LHCN-M2 (cell line): ENCODE data around the gene AHI1. TPM values are rescaled to one million over a fixed set of nuclear protein-coding genes. Genes with fewer than 3 reads are reported as not detected.
"Not testable (repeated sequence)": the region's sequence is repeated elsewhere in the genome, so short reads cannot be mapped to it uniquely, and the experiment has no call there.

ENCODE experiments used
- DNase-seq: peaks from one replicate; pipeline ENCODE4 v3.0.0-alpha.2; 2012; ENCODE audit warnings: low read depth
- total RNA-seq: library from RNA; depleted of rRNA; stranded (reverse); fragments of >200 nt; gene quantifications from 2 replicates; pipeline ENCODE4 v1.2.3, GENCODE V29; 2014

The AHI1 gene
- total RNA-seq, 1 experiment from 2014 or later, result 30.1 TPM

DNA sequence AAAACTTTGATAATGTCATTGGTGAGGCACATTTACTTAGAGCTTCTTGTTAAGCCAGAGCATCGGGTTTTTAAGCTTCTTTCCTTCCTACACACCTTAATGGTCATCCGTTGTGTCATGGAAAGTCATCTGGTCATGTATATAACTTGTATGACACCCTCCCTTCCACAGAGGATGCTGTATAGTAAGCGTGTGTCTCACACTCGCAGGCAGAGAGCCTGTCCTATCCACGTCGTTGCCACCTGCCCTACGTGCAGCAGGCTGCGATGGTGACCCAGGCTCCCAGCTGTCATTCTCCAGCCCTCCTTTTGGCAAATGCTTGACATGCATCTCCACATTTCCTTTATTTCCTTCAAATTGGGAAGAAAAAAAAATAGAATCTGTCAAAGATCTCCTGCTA is 230.9 kb downstream of the AHI1 start:
- DNase-seq, result no peak

DNA sequence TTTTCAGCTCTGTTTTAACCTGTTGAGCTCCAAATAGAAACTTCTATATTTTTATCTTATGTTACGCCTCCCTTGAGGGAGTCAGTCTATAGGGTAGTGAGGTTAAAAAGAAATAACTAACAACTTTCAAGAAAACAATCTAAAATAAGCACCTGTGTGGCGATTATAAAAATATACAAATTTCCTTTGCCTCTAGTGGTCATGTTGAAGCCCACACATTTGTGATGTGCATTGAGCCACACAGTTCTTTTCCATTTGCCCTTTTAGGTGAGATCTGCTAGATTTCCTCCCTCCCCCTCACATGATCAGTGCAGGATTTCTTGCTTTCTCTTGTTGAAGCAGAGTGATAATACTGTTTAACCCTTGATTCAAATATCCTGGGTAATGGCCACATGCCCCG is 232.3 kb downstream of the AHI1 start:
- no peak for DNase-seq

DNA sequence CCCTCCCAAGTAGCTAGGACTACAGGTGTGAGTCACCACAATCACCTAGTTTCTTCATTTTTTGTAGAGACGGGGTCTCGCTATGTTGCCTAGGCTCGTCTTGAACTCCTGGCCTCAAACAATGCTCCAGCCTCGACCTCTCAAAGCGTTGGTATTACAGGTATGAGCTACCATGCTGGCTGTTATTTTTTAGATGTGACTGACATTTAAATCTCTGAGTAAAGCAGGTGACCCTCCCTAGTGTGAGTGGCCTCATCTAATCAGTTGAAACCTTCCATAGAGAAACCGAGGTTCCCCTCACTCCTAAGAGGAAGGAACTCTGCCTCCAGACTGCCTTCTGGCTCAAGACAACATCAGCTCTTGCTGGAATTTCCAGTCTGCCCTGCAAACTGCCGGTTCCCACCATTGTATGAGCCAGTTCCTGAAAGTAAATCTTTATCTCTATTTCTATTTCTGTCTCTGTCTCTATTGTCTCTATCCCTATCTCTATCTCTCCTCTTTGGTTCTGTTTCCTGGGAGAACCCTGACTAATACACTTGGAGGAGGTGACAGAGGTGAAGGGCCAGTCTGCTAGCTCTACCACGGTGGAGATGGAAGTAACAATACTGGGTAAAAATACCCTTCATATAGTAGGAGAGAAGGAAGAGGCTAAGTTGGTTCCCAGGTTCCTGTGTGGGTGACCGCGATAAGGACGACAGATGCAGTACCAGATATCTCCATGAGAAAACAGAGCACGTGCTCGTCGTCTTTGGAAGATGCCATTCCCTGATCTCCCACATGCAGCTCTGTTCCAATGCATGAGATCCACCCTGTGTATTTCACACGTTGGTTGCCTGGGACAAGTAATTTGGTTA is 235.4 kb downstream of the AHI1 start:
- DNase-seq, result no peak

DNA sequence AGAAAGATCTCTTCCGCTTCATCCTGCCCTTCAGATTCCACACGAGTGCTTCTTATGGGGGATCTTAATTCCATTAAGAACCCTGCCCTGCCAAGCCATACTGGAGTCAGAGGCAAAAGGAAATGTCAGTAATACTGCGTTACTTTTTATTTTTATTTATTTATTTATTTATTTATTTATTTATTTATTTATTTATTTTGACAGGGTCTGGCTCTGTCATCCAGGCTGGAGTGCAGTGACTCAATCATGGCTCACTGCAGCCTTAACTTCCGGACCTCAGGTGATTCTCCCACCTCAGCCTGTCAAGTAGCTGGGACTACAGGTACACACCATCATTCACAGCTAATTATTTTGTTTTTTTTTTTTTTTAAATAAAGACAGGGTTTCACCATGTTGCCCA is 236.9 kb downstream of the AHI1 start:
- no peak for DNase-seq

DNA sequence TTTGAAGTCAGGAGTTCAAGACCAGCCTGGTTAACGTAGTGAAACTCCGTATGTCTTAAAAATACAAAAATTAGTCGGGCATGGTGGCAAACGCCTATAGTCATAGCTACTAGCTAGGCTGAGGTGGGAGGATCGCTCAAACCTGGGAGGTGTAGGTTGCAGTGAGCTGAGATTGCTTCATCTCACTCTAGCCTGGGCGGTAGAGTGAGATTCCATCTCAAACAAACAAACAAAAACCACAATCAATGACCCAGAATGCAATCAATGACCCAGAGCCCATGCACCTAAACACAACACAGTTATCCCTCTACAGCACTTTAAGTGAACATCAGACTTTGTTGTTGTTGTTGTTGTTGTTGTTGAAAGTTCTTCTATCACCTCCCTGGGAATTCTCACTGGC is 238.6 kb downstream of the AHI1 start:
- no peak for DNase-seq

DNA sequence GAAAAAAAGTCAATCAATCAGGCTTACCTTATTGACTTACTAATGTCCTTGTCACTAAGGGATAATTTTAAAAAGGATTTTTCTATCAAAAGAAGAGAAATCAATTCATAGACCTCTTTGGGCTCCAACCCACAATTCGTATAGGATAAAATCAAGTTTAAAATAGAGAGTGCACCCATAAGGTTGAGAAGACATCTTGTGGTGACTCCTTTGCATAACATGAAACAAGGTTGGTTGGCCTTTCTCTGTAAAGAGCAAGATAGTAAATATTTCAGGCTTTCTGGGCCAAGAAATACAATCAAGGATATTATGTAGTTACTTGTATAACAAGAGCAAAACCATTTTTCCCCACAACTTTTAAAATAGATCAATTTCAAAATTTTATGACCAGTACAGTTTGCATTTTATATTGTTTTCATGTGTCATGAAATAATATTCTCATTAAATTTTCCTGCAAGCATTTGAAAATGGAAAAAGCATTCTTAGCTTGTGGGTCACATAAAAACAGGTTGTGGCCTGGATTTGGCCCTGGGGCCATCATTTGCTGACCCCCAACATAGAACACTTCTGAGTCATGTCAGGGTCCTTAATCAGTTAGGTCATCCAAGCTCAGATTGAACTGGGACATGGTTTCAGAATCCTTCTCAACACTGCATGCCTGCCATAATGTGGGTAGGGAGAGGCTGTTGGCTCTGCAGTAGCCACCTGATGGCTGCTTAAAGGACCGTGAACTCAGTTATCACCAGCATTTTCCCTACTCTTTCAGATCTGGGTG is 239.7 kb downstream of the AHI1 start:
- no peak for DNase-seq

DNA sequence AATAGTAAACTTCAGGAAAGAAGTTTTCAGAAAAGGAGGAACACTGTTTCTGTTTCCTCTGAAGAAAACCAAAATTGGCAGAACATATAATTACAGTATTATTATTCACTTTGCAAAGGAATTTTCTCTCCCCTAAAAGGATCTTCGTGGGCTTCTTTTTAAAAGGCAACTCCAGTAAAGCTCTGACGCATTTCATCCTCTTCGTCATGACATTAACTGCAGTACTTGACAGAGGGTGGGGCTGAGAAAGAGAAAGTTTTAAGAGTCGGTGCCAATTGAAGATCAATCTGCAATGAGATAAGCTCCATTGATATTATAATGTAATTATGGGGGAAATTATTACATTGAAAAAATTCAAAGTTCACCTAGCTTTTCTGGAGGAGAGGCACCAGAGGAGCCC is 240.7 kb downstream of the AHI1 start:
- no peak for DNase-seq

DNA sequence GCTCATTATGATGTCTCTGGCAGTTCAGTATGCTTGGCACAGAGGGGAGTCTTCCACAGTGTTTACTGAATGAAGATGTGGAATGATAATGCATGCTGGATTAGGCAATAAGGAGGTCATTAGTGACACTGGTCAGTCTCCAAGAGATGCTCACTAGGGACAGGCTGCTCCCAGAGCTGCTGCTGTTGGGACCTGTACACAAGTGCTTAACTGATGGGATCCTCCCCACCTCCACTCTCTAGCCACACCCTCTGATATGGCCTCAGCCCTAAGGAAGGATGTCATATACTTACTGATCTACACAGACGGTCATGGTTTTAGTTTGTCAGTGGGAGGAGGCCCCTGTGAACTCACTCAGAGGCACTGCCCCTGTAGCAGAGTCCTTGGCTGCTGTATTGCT is 243.1 kb downstream of the AHI1 start:
- DNase-seq, result no peak

DNA sequence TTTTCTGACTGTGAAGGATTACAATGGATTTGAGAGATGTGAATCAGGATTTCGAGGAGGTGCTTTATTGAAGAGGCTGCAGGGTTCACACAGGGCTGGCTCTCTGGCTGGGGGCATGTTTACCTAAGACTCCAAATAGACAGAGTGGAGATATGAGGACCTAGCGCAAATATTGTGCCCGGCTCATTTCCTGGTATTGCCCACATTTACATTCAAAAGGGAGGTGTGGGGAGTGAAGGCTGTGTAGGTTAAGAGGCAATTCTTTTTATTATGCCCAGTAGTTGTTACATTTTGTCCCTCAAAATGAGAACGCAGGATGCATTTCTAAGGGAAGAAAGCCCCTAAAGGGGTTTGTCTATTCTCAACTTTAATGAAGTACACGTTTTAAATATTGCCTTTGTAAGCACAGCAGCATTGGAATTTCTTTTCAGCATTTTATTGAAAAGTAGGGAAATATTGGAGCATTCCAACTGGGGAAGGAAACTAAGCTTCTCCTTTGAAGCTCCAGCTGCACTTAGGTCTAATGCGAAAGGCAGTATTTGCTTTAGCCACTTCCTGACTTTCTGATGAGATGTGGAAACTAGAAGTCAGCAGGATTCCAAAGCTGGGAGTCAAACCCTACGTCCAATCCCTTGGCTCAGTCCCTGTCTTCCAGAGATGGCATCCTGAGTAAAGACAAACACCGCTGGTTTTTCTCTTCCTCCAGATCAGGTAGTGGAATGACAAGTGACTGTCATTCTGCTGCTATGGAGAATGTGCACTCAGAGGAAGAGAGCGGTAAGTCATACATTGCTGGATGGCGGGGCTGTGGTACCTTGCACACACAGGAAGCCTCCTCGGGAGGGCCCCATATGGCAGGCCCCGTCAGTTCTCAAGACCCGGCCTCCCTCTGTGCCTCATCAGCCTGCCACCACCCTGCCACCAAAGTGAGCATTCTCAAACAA is 245.8 kb downstream of the AHI1 start:
- DNase-seq, result no peak

DNA sequence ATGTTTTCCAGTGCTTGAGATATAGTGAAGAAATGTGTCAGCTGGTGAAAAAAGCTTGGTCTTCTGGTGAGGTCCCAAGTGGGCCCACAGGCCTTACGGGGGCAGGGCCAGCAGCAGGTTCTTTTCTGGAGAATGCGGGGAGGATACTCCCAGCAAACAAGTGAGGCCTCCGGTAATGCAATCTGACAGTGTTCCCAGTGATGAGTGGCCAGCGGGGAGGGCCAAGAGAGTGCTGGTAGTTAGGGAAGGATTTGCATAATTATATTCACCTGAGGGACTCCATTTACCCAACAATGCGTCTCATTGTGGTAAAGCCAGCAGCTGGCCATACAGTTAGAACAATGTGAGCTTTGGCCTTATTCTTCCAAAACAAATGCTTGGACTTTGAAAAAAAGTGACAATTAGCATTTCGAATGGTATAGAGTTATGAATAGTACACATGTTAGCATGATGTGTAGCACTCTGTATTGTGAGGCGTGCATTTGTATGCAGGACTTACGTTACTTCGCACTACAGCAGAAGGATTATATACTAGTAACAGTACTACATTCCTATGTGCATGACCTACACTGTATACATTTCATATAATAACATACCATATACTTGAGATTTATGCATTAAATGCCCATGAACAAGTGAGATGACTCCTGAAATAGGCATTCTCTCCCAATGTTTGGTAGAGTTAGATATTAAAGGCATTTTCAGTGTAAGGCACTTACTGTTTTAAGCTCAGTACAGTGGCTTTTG is 246.6 kb downstream of the AHI1 start:
- DNase-seq, result no peak

DNA sequence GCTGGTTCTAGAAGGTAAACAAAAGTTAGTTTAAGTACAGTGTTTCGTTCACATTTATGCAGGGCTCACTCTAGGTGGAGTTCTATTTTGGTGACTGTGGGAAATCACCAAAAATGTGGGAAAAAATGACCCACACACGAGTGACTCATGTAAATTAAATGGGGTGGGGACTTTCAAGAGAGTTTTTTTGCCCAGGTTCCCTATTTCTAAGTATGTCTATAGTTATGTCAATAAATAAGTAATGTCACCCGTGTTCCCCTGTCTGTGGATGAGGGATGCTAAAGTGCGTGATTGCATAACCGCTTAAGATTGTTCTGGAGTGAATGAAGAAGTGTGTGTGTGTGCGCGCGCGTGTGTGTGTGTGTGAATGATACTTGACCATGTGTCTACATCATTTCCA is 247.3 kb downstream of the AHI1 start:
- no peak for DNase-seq

DNA sequence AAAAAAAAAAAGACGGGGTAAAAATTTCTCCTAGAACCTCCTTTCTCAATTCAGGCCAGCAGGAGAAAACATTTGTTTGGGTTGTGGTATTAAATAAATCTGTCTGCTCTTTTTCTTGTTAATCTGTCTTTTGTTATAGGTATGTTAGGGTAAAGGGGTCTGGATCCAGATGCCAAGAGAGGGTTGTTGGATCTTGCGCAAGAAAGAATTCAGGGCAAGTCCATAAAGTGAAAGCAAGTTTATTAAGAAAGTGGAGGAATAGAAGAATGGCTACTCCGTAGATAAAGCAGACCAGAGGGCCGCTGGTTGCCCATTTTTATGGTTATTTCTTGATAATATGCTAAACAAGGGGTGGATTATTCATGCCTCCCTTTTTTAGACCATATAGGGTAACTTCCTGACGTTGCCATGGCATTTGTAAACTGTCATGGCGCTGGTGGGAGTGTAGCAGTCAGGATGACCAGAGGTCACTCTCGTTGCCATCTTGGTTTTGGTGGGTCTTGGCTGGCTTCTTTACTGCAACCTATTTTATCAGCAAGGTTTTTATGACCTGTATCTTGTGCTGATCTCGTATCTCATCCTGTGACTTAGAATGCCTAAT is 251.0 kb downstream of the AHI1 start:
- not testable (repeated sequence) for DNase-seq

DNA sequence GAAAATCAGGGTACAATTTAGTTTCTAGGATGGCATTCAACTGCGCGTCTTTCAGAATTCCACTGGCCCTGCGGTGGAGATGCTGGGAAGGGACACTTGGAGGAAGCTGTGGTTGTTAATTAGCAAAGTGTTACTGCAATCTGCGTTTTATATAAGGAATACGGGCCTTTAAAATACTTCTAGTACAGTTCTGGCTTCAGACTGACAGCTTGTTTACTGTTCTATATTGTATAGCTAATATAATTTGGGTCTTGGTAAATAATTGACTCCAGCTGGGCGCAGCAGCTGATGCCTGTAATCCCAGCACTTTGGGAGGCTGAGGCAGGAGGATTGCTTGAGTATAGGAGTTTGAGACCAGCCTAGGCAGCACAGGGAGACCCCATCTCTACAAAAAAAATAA is 252.7 kb downstream of the AHI1 start:
- no peak for DNase-seq

DNA sequence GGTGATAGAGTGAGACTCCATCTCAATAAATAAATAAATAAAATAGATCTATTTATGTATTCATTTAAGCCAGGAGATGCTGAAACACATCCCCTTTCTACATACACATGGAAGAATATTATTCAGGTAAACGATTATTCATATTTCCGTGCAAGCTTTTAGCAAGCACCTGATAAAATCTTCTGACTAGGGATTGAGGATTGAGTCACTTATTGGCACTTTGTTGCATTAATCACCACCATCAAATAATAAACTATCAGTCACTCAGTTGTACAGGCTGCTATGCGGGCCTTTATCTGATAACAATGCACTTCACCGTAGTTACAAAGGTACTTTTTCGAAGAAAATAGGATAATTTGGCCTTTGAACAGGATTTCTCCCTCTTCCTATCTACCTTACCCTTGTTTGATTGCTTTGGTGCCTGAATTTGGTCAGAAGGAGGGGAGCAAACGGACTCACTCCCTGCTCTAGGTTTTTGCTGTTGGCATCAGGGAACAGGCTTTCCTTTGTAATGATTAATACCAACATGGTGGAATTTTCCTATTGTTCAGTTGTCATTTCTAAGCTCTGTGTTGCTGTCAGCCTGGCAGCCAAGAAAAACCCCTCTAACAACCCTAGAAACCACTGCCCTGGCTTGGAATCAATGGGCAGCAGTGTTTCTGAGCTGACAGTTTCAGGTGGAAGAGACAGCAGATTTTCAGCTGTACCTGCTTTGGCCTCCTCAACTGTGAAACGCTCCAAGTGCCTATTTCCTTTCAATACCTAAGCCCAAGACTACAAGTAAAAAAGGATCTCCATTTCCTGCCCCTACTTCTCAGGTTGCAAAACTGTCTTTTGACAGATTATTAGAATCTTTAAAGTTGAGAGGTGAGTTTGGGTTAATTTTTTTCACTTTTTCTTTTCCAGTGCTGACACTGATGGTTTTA is 253.4 kb downstream of the AHI1 start:
- no peak for DNase-seq

DNA sequence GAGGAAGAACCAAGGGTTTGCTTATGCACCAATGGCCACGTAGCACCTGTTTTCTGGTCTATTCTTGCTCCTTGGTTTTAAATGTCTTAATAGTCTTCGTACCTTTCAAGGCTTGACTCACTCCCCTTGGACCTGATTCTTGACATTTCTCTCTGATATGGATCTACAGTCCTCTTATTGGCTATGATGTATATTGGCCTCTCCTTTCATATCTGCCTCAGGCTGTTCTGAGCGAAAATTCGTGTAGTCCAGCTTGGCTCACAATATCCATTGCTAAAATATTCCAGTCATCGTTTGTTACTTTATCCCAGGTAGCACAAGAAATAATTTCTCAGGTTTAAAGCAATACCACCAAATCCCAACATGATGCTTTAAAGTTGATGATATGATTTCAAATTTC is 256.8 kb downstream of the AHI1 start:
- no peak for DNase-seq

DNA sequence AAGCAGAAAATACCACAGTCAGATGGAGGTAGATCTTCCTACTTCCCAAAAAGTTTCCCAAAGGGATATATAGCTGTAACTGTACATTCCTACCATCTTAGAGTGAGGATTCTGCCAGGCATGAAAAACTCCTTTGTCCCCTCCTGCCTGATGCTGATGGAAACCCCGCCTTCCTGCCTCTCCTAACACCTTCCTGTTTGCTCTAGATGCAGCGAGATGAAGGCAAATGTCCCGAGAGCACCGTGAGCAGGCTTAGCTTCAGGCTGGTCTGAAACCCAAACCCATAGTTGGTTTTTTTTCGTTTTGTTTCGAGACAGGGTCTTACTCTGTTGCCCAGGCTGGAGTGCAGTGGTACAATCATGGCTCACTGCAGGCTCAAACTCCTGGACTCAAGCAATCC is 260.8 kb downstream of the AHI1 start:
- no peak for DNase-seq

DNA sequence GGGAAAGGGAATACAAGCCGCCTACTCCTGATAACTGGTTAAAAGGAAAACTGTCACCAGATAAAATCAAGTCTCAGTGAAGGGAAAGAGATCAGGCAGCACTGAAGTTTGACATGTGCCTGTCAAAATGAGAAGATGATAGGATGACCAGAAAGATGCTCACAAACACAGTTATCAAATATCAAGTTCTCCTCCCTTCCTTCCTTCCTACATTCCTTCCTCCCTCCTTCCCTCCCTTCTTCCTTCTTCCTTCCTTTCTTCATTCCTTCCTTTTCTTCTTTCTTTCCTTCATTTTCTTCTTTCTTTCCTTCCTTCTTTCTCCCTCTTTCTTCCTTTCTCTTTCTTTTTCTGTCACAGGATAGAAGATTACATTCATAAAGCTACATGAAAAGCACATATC is 261.2 kb downstream of the AHI1 start:
- no peak for DNase-seq

DNA sequence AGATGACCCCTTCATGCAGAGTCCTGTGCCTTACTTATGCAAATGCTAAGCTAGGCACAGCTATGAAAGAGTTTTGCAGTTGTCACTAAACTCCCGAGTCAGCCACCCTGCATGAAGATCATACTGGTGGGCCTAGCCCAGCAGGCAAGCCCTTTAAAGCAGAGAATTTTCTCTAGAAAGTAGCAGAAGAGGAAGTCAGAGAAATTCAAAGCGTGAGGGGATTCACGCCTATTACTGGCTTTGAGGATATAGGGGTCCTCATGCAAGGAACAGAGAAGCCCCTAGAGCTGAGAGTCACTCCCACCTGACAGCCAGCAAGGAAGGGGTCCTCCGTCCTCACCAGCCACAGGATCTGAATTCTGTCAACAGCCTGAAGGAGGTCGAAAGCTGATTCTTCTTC is 261.8 kb downstream of the AHI1 start:
- no peak for DNase-seq

DNA sequence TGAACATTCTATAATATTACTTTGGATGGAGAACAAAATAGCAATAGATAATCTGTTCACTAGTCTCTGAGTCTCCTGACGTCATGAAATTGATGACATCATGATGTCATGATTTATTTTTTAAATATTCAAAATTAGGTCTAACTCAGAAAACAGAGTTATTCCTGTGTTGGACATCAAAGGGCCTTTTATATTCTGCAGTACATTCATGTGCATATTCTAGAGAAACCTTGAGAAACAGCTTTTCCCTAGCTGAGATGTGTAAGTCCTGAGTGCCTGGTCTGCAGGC is 263.1 kb downstream of the AHI1 start:
- no peak for DNase-seq
